ENCODE measurements around the gene EFTUD2. TPM values are rescaled to one million over a fixed set of nuclear protein-coding genes. Genes with fewer than 3 reads are reported as not detected.

Gene EFTUD2
- total and polyA plus RNA-seq, 7 experiments from 2014 or later: 53.1 to 157 (median 106) TPM

GRCh38 chr17:44837196-44837595, 62.0 kb downstream of the EFTUD2 start:
- H3K36me3 Mint-ChIP-seq: no peaks in the 10 kb centered on the region
- no peak for ATAC-seq
- Histone ChIP-seq H3K4me3 (ENCODE audit: low read length) (no peak overlapping the region), H3K36me3 (ENCODE audit: control insufficient read depth in 2 of 3, insufficient read depth in 3 of 3, low read length in 3 of 3) (no peaks in the 10 kb centered on the region), H3K4me1 (ENCODE audit: control insufficient read depth in 2 of 2, insufficient read depth in 2 of 2, low read length in 2 of 2) (no peaks in the 10 kb centered on the region), H3K9me3 (ENCODE audit: control insufficient read depth in 2 of 3, low read length in 3 of 3) (no peaks in the 10 kb centered on the region), H3K27ac (ENCODE audit: low read depth, low read length) (no peak overlapping the region), H3K27me3 (ENCODE audit: control insufficient read depth in 2 of 2, insufficient read depth in 2 of 2, low read length in 2 of 2) (no peaks in the 10 kb centered on the region)
- H3K27me3 Mint-ChIP-seq: peaks cover 0 to 26% (median 15%) of the 10 kb centered on the region in 5 donors
- no peak for DNase-seq
- intact Hi-C loops (cut with micrococcal nuclease): no loop called here
- H3K27ac Mint-ChIP-seq: no peak overlapping the region
- CTCF ChIA-PET: interaction anchor here (1.5 kb wide), 1 partner anchor 10 kb away, joined by 7 read pairs; the partner anchor contains the start of gene HIGD1B
- POLR2A ChIA-PET: interaction anchor here (0.6 kb wide), 1 partner anchor 167 kb away, joined by 4 read pairs; no protein-coding TSS in a partner anchor
- H3K9me3 Mint-ChIP-seq: peaks cover 0 to 3% (median 0%) of the 10 kb centered on the region in 11 donors
- H3K4me3 Mint-ChIP-seq: no peak overlapping the region
- H3K4me1 Mint-ChIP-seq: no peaks in the 10 kb centered on the region

GRCh38 chr17:44832805-44833204, 66.4 kb downstream of the EFTUD2 start:
- peaks cover 5 to 7% of the 10 kb centered on the region in 2 donors for H3K4me1 ChIP-seq (ENCODE audit: control insufficient read depth in 2 of 2, insufficient read depth in 2 of 2, low read length in 2 of 2)
- no peaks in the 10 kb centered on the region for H3K36me3 ChIP-seq (ENCODE audit: control insufficient read depth in 2 of 3, insufficient read depth in 3 of 3, low read length in 3 of 3)
- Mint-ChIP-seq H3K4me3 (peak overlapping the region in 1 of 10 donors; percentile 16), H3K4me1 (peaks cover 7 to 12% (median 10%) of the 10 kb centered on the region in 7 donors), H3K27ac (no peak overlapping the region), H3K27me3 (peaks cover 21 to 58% (median 40%) of the 10 kb centered on the region in 5 donors), H3K36me3 (peaks cover 0 to 5% (median 0%) of the 10 kb centered on the region in 5 donors), H3K9me3 (peaks cover 0 to 3% (median 0%) of the 10 kb centered on the region in 11 donors)
- H3K9me3 ChIP-seq (ENCODE audit: control insufficient read depth in 2 of 3, low read length in 3 of 3): no peaks in the 10 kb centered on the region
- H3K4me3 ChIP-seq (ENCODE audit: low read length): no peak overlapping the region
- ATAC-seq (no peak), DNase-seq (no peak)
- intact Hi-C loops (cut with micrococcal nuclease): loop anchor here in 1 of 2 donors (5.0 kb wide), 1 partner anchor 56 kb away; no protein-coding TSS in a partner anchor
- H3K27ac ChIP-seq (ENCODE audit: low read depth, low read length): no peak overlapping the region
- peaks cover 11 to 20% of the 10 kb centered on the region in 2 donors for H3K27me3 ChIP-seq (ENCODE audit: control insufficient read depth in 2 of 2, insufficient read depth in 2 of 2, low read length in 2 of 2)
- POLR2A ChIA-PET: no interaction called here
- CTCF ChIA-PET: no interaction called here

GRCh38 chr17:44831371-44831770, 67.9 kb downstream of the EFTUD2 start:
- peak overlapping the region in 6 of 10 donors; percentile 12 to 74 (median 30) for H3K4me3 Mint-ChIP-seq
- H3K36me3 Mint-ChIP-seq: peaks cover 0 to 5% (median 0%) of the 10 kb centered on the region in 5 donors
- POLR2A ChIA-PET: interaction anchor here (0.7 kb wide), 1 partner anchor 22 kb away, joined by 3 read pairs; no protein-coding TSS in a partner anchor

GRCh38 chr17:44830359-44831288, 68.6 kb downstream of the EFTUD2 start:
- peaks cover 0 to 3% (median 0%) of the 10 kb centered on the region in 11 donors for H3K9me3 Mint-ChIP-seq
- ATAC-seq (peak; percentile 48), DNase-seq (peak in 5 of 9 donors; percentile 3 to 16 (median 12))
- peaks cover 5 to 7% of the 10 kb centered on the region in 2 donors for H3K4me1 ChIP-seq (ENCODE audit: control insufficient read depth in 2 of 2, insufficient read depth in 2 of 2, low read length in 2 of 2)
- H3K36me3 ChIP-seq (ENCODE audit: control insufficient read depth in 2 of 3, insufficient read depth in 3 of 3, low read length in 3 of 3): no peaks in the 10 kb centered on the region
- H3K27me3 ChIP-seq (ENCODE audit: control insufficient read depth in 2 of 2, insufficient read depth in 2 of 2, low read length in 2 of 2): peaks cover 11 to 28% of the 10 kb centered on the region in 2 donors
- peaks cover 37 to 74% (median 56%) of the 10 kb centered on the region in 5 donors for H3K27me3 Mint-ChIP-seq
- H3K36me3 Mint-ChIP-seq: peaks cover 0 to 5% (median 0%) of the 10 kb centered on the region in 5 donors
- intact Hi-C loops (cut with micrococcal nuclease): loop anchor here in 1 of 2 donors (5.0 kb wide), 1 partner anchor 53 kb away; no protein-coding TSS in a partner anchor
- peak overlapping the region in 1 of 9 donors; percentile 33 for H3K27ac Mint-ChIP-seq
- H3K4me3 ChIP-seq (ENCODE audit: low read length): no peak overlapping the region
- ChIA-PET POLR2A (no interaction called here), CTCF (no interaction called here)
- H3K4me1 Mint-ChIP-seq: peaks cover 7 to 12% (median 10%) of the 10 kb centered on the region in 7 donors
- H3K27ac ChIP-seq (ENCODE audit: low read depth, low read length): no peak overlapping the region
- no peaks in the 10 kb centered on the region for H3K9me3 ChIP-seq (ENCODE audit: control insufficient read depth in 2 of 3, low read length in 3 of 3)
- peak overlapping the region; percentile 58 to 90 (median 78) for H3K4me3 Mint-ChIP-seq

More at GRCh38 chr17:44831371-44831770, 67.9 kb downstream of the EFTUD2 start:
- no peak overlapping the region for H3K27ac Mint-ChIP-seq
- CTCF ChIA-PET: no interaction called here
- DNase-seq: no peak
- H3K9me3 ChIP-seq (ENCODE audit: control insufficient read depth in 2 of 3, low read length in 3 of 3): no peaks in the 10 kb centered on the region
- peaks cover 5 to 7% of the 10 kb centered on the region in 2 donors for H3K4me1 ChIP-seq (ENCODE audit: control insufficient read depth in 2 of 2, insufficient read depth in 2 of 2, low read length in 2 of 2)
- peaks cover 7 to 12% (median 10%) of the 10 kb centered on the region in 7 donors for H3K4me1 Mint-ChIP-seq
- H3K27ac ChIP-seq (ENCODE audit: low read depth, low read length): no peak overlapping the region
- no peaks in the 10 kb centered on the region for H3K36me3 ChIP-seq (ENCODE audit: control insufficient read depth in 2 of 3, insufficient read depth in 3 of 3, low read length in 3 of 3)
- H3K27me3 Mint-ChIP-seq: peaks cover 32 to 70% (median 52%) of the 10 kb centered on the region in 5 donors
- peaks cover 11 to 28% of the 10 kb centered on the region in 2 donors for H3K27me3 ChIP-seq (ENCODE audit: control insufficient read depth in 2 of 2, insufficient read depth in 2 of 2, low read length in 2 of 2)
- H3K9me3 Mint-ChIP-seq: peaks cover 0 to 3% (median 0%) of the 10 kb centered on the region in 11 donors
- no peak for ATAC-seq
- no peak overlapping the region for H3K4me3 ChIP-seq (ENCODE audit: low read length)
- intact Hi-C loops (cut with micrococcal nuclease): loop anchor here in 1 of 2 donors (5.0 kb wide), 1 partner anchor 54 kb away; no protein-coding TSS in a partner anchor

GRCh38 chr17:44829523-44830358, 69.5 kb downstream of the EFTUD2 start, which contains the start of gene GJC1:
TSS of gene GJC1 (minus strand) at chr17:44830287. CDS start at chr17:44805817, 24,470 bp downstream.
- Mint-ChIP-seq H3K27ac (peak within 1 kb of the TSS in 3 of 9 donors; percentile 33 to 58 (median 52)), H3K9me3 (peaks cover 0 to 3% (median 0%) of the 10 kb centered on the region in 11 donors), H3K36me3 (peaks cover 0 to 5% (median 0%) of the 10 kb centered on the region in 5 donors), H3K27me3 (peaks cover 40 to 69% (median 56%) of the 10 kb centered on the region in 5 donors), H3K4me1 (peaks cover 7 to 12% (median 10%) of the 10 kb centered on the region in 7 donors), H3K4me3 (peak within 1 kb of the TSS; percentile 77 to 92 (median 82))
- ChIA-PET POLR2A (no interaction called here), CTCF (no interaction called here)
- H3K36me3 ChIP-seq (ENCODE audit: control insufficient read depth in 2 of 3, insufficient read depth in 3 of 3, low read length in 3 of 3): no peaks in the 10 kb centered on the region
- H3K27me3 ChIP-seq (ENCODE audit: control insufficient read depth in 2 of 2, insufficient read depth in 2 of 2, low read length in 2 of 2): peaks cover 11 to 28% of the 10 kb centered on the region in 2 donors
- H3K4me1 ChIP-seq (ENCODE audit: control insufficient read depth in 2 of 2, insufficient read depth in 2 of 2, low read length in 2 of 2): peaks cover 5 to 7% of the 10 kb centered on the region in 2 donors
- H3K4me3 ChIP-seq (ENCODE audit: low read length): peak within 1 kb of the TSS; percentile 12
- no peak within 1 kb of the TSS for H3K27ac ChIP-seq (ENCODE audit: low read depth, low read length)
- no peaks in the 10 kb centered on the region for H3K9me3 ChIP-seq (ENCODE audit: control insufficient read depth in 2 of 3, low read length in 3 of 3)
- ATAC-seq: peak; percentile 27
- intact Hi-C loops (cut with micrococcal nuclease): loop anchor here (2.0 to 5.0 kb wide), 2 partner anchors 52 to 55 kb away; no protein-coding TSS in a partner anchor
- peak in 4 of 9 donors; percentile 3 to 62 (median 14) for DNase-seq

Measured in naive thymus-derived CD4-positive, alpha-beta T cell (primary cell).